ENCODE results near the gene NAALAD2. TPM values are rescaled to one million over a fixed set of nuclear protein-coding genes. Genes with fewer than 3 reads are reported as not detected.
"Not testable (repeated sequence)": the region's sequence is repeated elsewhere in the genome, so short reads cannot be mapped to it uniquely, and the experiment has no call there.

The NAALAD2 gene
- 4.3 and 12.4 TPM in 2 replicates for total RNA-seq (2014; rRNA removed; shearing (Covaris generic))
- 3.1 and 3.4 TPM in 2 replicates for polyA plus RNA-seq (2016; fragmentation: Nextera tagmentation; extraction: Ambion mirVana)
- long read RNA-seq, partial matches to known transcripts: 1 of 2 reads
- long read RNA-seq, other reads (novel, unspliced or antisense): 0 of 2 reads

GRCh38 chr11:90134478-90135003, at the start of gene NAALAD2:
TSS of gene NAALAD2 (plus strand) at chr11:90134663. CDS start at chr11:90134759, 96 bp downstream.
- Histone ChIP-seq H3K27ac (ENCODE audit: low read depth) (no peak within 1 kb of the TSS), H3F3A (replicated peaks; ENCODE audit: low read depth) (no peaks in the 10 kb centered on the region; the same call in 1 of the 2 replicates), H4K20me1 (replicated peaks; ENCODE audit: insufficient read depth) (no peaks in the 10 kb centered on the region), H3K9me2 (ENCODE audit: insufficient read depth) (no peaks in the 10 kb centered on the region), H3K79me2 (replicated peaks; ENCODE audit: insufficient read depth) (no peaks in the 10 kb centered on the region), H3K4me3 (peak within 1 kb of the TSS; percentile 69), H3K27me3 (ENCODE audit: insufficient read depth) (0 out of 2 replicates have a peak, but pooled peaks cover 6% of the 10 kb centered on the region), H3K4me2 (peak within 1 kb of the TSS; percentile 87), H2AFZ (peak within 1 kb of the TSS; percentile 86), H3K36me3 (ENCODE audit: insufficient read depth) (no peaks in the 10 kb centered on the region), H3K4me1 (ENCODE audit: insufficient read depth) (peaks cover 22% of the 10 kb centered on the region)
- H3K27me3 Mint-ChIP-seq (ENCODE audit: insufficient read depth, low read depth, poor library complexity): no peaks in the 10 kb centered on the region
- TF ChIP-seq POLR2AphosphoS5 (IDR thresholded peaks at IDR 0.05; ENCODE audit: low read depth) (peak; percentile 46; the same call in 1 of the 2 replicates), CTCF (conservative IDR thresholded peaks at IDR 0.05; ENCODE audit: low read depth in 2 of 2) (no peak)
- ATAC-seq: peak; percentile 98
- no peaks in the 10 kb centered on the region for H3K9me3 Mint-ChIP-seq
- DNase-seq (ENCODE audit: low spot score): peak; percentile 87
- no peaks in the 10 kb centered on the region for H3K36me3 Mint-ChIP-seq (ENCODE audit: low read depth)
- H3K27ac Mint-ChIP-seq: peak within 1 kb of the TSS; percentile 44
- peaks cover 45% of the 10 kb centered on the region for H3K4me1 Mint-ChIP-seq
- H3K4me3 Mint-ChIP-seq: peak within 1 kb of the TSS; percentile 76

GRCh38 chr11:90085650-90086049, 48.8 kb upstream of the NAALAD2 start, which contains the start of gene UBTFL1:
TSS of gene UBTFL1 (plus strand) at chr11:90085950. CDS start at chr11:90085950, 0 bp downstream.
- not testable (repeated sequence) for H2AFZ ChIP-seq; H3K9me2 ChIP-seq (ENCODE audit: insufficient read depth); H3K27ac Mint-ChIP-seq; H3K4me1 Mint-ChIP-seq; H3K9me3 Mint-ChIP-seq; H3K4me3 Mint-ChIP-seq; H3K36me3 ChIP-seq (ENCODE audit: insufficient read depth); H3K4me3 ChIP-seq; H3K27ac ChIP-seq (ENCODE audit: low read depth); H3K27me3 Mint-ChIP-seq (ENCODE audit: insufficient read depth, low read depth, poor library complexity); H3K4me2 ChIP-seq; H3K36me3 Mint-ChIP-seq (ENCODE audit: low read depth); ATAC-seq; H3K27me3 ChIP-seq (ENCODE audit: insufficient read depth); H3F3A ChIP-seq (replicated peaks; ENCODE audit: low read depth); H3K79me2 ChIP-seq (replicated peaks; ENCODE audit: insufficient read depth); DNase-seq (ENCODE audit: low spot score); H4K20me1 ChIP-seq (replicated peaks; ENCODE audit: insufficient read depth); H3K4me1 ChIP-seq (ENCODE audit: insufficient read depth)

GRCh38 chr11:90088731-90089130, 45.7 kb upstream of the NAALAD2 start:
- H3K36me3 ChIP-seq (ENCODE audit: insufficient read depth); H4K20me1 ChIP-seq (replicated peaks; ENCODE audit: insufficient read depth); H3K27me3 Mint-ChIP-seq (ENCODE audit: insufficient read depth, low read depth, poor library complexity); H3K4me3 Mint-ChIP-seq; H2AFZ ChIP-seq; H3K9me3 Mint-ChIP-seq; ATAC-seq; H3K4me2 ChIP-seq; H3K27ac ChIP-seq (ENCODE audit: low read depth); H3K36me3 Mint-ChIP-seq (ENCODE audit: low read depth); H3K4me1 ChIP-seq (ENCODE audit: insufficient read depth); H3K79me2 ChIP-seq (replicated peaks; ENCODE audit: insufficient read depth); H3K4me1 Mint-ChIP-seq; DNase-seq (ENCODE audit: low spot score); H3K27me3 ChIP-seq (ENCODE audit: insufficient read depth); H3F3A ChIP-seq (replicated peaks; ENCODE audit: low read depth); H3K4me3 ChIP-seq; H3K27ac Mint-ChIP-seq; H3K9me2 ChIP-seq (ENCODE audit: insufficient read depth): not testable (repeated sequence)

GRCh38 chr11:90095230-90095924, 39.1 kb upstream of the NAALAD2 start:
- H3K9me2 ChIP-seq (ENCODE audit: insufficient read depth); ATAC-seq; H4K20me1 ChIP-seq (replicated peaks; ENCODE audit: insufficient read depth); H3K27ac ChIP-seq (ENCODE audit: low read depth); H3K9me3 Mint-ChIP-seq; H3K4me1 ChIP-seq (ENCODE audit: insufficient read depth); H2AFZ ChIP-seq; H3F3A ChIP-seq (replicated peaks; ENCODE audit: low read depth); H3K27me3 Mint-ChIP-seq (ENCODE audit: insufficient read depth, low read depth, poor library complexity); H3K36me3 ChIP-seq (ENCODE audit: insufficient read depth); H3K27me3 ChIP-seq (ENCODE audit: insufficient read depth); H3K4me2 ChIP-seq; H3K79me2 ChIP-seq (replicated peaks; ENCODE audit: insufficient read depth); DNase-seq (ENCODE audit: low spot score); H3K4me3 Mint-ChIP-seq; H3K4me1 Mint-ChIP-seq; H3K4me3 ChIP-seq; H3K36me3 Mint-ChIP-seq (ENCODE audit: low read depth): not testable (repeated sequence)
- peak overlapping the region; percentile 48; the same call in 1 of the 2 replicates for H3K27ac Mint-ChIP-seq
